GM18867 (cell line): Measurements from ENCODE around the gene TEAD1.

Experiments
- ATAC-seq: cut with Tn5 transposase; IDR thresholded peaks from one replicate; pipeline ENCODE4 v1.9.1; 2021; ENCODE audit warnings: mild to moderate bottlenecking, moderate library complexity; ENCODE audit not compliant: unreplicated experiment

The TEAD1 gene

GRCh38 chr11:12761029-12761428 is 86.8 kb downstream of the TEAD1 start:
- no peak for ATAC-seq

DNA sequence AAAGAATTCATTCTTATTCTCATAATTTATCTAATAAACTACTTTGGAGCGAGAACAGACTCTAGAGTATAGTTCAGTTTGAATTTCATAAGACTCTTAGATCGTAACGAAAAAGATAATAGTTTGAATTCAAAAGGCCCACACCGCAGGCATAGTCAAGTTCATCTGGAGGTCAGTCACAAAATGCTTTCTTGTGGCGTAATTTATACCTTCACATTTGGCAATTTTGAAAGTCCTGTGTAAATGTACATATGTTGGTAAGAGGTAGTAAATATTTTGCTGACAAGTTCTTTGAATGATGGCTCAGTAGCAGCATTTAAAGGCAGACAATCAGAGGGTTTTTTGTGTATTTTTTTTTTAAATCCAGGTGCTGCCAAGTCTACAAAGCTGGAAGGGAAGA is 88.1 kb downstream of the TEAD1 start:
- no peak for ATAC-seq

GRCh38 chr11:12762696-12763324 is 88.6 kb downstream of the TEAD1 start:
- ATAC-seq: no peak

- ATAC-seq: no peak
Measured at GRCh38 chr11:12764187-12764914, 90.1 kb downstream of the TEAD1 start.

DNA sequence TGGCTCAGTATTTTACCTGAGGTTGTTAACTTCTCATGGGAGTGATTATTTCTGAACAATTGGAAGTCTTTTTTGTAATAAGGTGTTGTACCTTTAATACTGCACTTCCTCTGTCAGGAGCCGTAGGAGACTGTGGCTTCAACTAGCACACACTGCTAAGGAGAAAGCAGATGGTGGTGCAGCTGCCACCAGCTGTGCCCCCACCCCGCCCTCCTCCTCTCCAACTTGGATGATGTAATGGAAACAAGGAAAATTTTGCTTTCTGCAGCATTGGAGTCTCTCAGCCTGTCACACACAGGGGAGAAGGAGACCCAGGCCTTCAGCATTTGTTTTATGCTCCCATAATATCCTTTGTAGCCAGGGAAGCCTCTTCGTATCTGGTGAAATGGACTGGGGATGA is 91.2 kb downstream of the TEAD1 start:
- no peak for ATAC-seq

GRCh38 chr11:12767027-12767426 is 92.8 kb downstream of the TEAD1 start:
- no peak for ATAC-seq

- ATAC-seq: no peak
Measured at GRCh38 chr11:12767577-12767976, 93.4 kb downstream of the TEAD1 start.

DNA sequence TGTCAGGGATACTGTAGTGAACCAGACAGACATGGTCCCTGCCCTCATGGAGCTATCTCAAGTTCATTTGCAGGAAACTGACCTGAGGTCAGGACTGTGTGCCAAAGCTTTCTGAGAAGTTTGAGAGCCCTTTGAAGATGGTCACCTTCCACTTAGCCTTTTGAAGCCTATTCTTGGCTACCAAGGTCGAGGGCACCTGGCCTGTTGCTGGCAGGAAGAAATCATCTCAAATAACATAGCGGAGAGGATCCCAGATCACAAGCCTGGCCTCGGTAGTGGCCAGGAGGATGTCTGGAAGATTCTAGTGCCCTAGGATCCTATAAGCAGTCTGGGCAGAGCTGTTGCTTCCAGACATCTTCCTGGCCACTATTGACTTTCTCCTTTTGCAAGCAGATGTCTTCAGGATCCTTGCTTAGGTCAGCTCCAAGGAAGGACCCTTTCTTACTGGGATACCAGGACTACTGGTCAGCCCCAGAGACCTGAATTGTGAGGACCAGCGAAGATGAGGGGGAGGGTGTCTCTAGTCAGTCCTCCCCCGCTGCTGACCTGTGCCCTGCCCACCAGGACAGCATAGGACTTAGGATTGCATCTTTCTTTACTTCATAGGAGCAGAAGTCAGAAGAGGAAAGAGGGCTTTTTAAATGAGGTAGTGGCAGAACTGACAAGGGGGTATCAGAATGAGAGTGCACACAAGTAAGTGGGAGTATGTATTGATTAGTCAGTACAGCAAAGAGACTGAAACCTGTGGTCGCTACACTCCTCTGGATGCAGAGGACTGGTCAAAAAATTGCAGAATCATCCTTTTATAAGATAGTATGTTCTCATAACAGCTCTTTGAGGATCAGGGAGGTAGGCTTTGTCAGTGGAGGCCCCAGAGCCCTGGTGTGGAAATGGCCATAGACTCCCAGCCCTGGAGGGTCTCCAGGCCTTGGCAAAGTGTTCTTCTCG is 94.8 kb downstream of the TEAD1 start:
- ATAC-seq: peak; percentile 80

- ATAC-seq: no peak
Measured at GRCh38 chr11:12769834-12770345, 95.7 kb downstream of the TEAD1 start.

- no peak for ATAC-seq
Measured at GRCh38 chr11:12770435-12770834, 96.2 kb downstream of the TEAD1 start.

DNA sequence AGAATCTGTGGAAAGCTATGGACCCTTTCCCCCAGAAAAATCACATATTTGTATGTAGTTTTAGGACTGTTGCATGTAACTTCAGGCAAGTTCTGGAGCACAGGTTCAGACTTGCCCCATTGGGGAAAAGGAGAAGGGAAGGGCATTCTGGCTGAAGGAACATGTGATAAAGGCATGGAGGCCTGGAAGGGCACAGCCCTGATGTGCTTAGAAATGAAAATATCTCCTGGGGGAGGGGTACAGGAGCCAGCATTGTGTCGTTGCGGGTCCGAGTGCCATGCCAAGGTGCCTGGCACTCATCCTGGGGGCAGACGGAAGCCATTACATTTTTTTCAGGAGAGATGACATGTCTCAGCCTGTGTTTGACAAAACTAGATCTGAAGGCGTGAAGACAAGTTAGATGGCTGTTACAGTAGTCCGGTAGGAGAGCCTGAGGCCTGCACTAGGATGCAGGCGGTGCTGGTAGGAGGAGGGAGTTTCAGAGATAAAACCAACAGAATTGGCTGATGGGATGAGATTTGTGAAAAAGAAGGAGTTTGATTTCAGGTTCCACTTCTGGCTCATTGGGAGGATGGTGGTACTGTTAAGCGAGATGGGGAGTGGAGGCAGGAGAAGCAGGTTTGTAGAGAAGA is 96.9 kb downstream of the TEAD1 start:
- ATAC-seq: no peak

DNA sequence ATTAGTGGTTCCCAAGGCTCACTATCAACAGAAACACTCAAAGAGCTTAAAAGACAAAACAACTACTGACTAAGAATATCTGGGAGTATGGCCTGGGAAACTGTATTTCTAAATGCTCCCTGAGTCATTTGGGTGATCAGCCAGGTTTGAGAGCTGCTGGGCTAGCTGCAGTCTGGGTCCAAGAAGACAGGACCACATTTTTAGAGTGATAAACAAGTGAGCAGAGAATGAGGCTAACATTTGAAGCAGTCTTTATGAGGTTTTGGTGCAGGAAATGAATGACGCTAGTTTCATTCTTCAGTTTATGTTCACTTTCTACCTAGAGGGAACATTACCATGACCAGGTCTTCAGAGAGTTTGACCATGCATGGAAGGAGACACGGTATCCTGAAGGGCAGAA is 97.7 kb downstream of the TEAD1 start:
- no peak for ATAC-seq

DNA sequence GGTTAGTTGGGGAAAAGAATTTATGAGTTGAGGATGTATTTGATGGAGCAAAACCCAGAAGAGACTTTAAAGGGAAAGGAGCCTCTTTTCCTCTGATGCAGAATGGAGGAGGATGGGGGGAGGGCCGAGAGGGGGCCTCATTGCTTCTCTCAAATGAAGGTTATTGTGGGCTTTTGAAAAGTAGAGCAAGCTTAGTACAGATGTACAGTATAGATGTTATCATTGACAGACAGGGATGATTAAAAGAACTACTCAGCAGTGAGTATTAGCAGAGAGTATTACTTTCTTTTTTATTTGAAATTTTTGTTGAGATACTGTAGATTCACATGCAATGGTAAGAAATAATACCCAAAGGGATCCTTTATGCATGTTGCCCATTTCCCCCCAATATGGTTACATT is 98.1 kb downstream of the TEAD1 start:
- no peak for ATAC-seq

DNA sequence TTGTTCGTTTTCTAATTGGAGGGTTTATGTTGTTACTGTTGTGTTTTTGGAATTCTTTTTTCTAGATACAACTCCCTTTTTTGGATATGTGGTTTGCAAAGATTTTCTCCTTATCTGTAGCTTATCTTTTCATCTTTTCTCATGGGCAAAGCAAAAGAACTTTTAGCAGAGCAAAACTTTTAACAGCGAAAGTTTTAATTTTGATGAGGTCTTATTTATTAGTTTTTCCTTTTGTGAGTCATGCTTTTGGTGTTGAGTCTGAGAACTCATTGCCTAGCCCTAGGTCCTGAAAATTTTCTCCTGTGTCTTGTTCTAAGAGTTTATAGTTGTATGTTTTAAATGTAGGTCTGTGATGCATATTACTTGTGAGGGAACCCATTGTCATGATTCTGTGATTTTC is 99.4 kb downstream of the TEAD1 start:
- ATAC-seq: no peak

DNA sequence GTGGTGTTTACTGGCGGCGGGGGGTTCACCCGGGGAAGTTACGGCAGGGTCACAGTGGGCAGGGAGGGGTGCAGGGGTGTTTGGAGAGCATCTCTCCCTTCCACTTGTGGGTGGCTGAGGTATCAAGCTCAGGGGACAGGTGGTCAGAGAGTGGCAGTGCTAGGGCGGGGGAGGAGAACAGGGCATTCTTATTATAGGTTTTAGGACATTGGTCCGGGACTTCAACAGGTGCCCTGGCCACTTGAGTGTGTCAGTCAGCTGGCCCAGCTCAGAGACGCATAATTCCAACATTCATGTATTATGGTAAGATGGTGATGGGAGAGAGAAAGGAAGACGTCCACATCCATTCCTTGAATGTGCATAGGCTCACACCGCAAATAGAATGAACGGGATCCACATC is 101.7 kb downstream of the TEAD1 start:
- no peak for ATAC-seq

DNA sequence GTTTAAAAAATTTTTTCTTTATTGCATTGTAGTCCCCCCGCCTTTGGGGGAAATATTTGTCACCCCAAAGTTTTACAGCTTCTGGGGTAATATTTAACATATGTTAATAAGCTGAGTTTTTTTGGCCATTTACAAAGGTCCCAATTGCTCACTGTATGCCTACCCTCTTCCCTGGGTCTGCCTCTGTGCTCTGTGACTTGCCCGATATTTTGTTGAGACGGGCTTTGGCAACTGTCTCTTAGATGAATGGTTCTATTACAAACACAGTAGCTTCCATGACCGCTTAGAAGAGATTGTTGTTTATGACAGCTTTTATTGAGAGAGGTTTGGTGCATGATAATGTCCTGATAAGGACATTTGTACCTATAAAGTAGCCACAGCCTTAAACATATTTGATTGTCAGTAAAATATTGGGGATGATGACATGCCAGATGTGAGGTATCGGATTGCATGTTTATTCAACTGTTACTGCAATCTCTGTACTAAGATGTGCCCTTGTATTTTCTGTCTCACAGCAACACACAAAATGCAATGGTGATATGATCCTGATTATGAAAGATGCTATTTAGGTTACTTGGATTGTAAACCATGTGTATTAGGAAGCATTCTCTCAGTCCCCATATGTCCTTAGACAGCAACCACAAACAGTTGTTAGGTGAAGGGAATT is 103.1 kb downstream of the TEAD1 start:
- no peak for ATAC-seq

GRCh38 chr11:12778240-12778905 is 104.2 kb downstream of the TEAD1 start:
- ATAC-seq: no peak

- no peak for ATAC-seq
Measured at GRCh38 chr11:12783765-12784164, 109.5 kb downstream of the TEAD1 start.

- ATAC-seq: no peak
Measured at GRCh38 chr11:12784445-12784844, 110.2 kb downstream of the TEAD1 start.

DNA sequence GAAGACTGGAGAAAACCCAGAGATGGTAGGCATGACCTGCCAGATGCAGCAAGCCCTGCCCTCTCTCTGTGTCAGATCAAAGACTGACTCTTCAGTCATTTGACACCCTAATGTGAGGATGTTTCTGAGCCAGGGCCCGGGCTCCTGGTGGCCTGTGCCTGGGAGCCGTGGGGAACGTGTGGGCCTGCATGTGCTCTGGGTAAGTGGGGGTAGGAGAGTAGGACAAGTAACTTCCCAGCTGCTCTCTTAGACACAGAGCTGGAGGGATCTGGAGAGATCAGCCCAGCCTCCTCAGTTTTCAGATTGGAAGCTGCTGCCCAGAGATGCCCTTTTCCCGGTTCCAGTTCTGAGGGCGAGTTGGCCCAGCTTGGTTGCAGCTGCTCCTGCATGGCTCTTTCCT is 110.8 kb downstream of the TEAD1 start:
- no peak for ATAC-seq
